ENCODE measurements around the gene SEMA4C.

- TF ChIP-seq GABPA (IDR thresholded peaks at IDR 0.05; ENCODE audit: low read depth): no peak
- TF ChIP-seq POLR2AphosphoS5 (IDR thresholded peaks at IDR 0.05; ENCODE audit: low read depth): no peak
- no peak for TF ChIP-seq CTCF (IDR thresholded peaks at IDR 0.05; ENCODE audit: insufficient read depth, low read length)
- no peak for TF ChIP-seq SPI1 (IDR thresholded peaks at IDR 0.05; ENCODE audit: borderline replicate concordance, low read depth)
- TF ChIP-seq, protein P1, sequence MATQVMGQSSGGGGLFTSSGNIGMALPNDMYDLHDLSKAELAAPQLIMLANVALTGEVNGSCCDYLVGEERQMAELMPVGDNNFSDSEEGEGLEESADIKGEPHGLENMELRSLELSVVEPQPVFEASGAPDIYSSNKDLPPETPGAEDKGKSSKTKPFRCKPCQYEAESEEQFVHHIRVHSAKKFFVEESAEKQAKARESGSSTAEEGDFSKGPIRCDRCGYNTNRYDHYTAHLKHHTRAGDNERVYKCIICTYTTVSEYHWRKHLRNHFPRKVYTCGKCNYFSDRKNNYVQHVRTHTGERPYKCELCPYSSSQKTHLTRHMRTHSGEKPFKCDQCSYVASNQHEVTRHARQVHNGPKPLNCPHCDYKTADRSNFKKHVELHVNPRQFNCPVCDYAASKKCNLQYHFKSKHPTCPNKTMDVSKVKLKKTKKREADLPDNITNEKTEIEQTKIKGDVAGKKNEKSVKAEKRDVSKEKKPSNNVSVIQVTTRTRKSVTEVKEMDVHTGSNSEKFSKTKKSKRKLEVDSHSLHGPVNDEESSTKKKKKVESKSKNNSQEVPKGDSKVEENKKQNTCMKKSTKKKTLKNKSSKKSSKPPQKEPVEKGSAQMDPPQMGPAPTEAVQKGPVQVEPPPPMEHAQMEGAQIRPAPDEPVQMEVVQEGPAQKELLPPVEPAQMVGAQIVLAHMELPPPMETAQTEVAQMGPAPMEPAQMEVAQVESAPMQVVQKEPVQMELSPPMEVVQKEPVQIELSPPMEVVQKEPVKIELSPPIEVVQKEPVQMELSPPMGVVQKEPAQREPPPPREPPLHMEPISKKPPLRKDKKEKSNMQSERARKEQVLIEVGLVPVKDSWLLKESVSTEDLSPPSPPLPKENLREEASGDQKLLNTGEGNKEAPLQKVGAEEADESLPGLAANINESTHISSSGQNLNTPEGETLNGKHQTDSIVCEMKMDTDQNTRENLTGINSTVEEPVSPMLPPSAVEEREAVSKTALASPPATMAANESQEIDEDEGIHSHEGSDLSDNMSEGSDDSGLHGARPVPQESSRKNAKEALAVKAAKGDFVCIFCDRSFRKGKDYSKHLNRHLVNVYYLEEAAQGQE (IDR thresholded peaks at IDR 0.05; ENCODE audit: insufficient replicate concordance, low read depth): no peak
Observed at GRCh38 chr2:96865654-96866053, 4.2 kb downstream of the SEMA4C start.
